22Rv1 (cell line): Measurements from ENCODE around the gene FOXA3.

Experiments used
- CTCF ChIP-seq: fragments of 450-650 bp; IDR thresholded peaks from 2 replicates; pipeline ENCODE4 v1.5.1; 2017; ENCODE audit warnings: mild to moderate bottlenecking
- ZFX ChIP-seq: fragments of 450-650 bp; IDR thresholded peaks from 2 replicates; pipeline ENCODE4 v1.6.1; 2017; ENCODE audit warnings: antibody characterized with exemption, borderline replicate concordance

GRCh38 chr19:45828945-45829344 is 35.2 kb upstream of the FOXA3 start:
- TF ChIP-seq CTCF (no peak), ZFX (no peak)
